GM19324 (cell line): Measurements from ENCODE around the gene ENPEP.

Experiments
- ATAC-seq: cut with Tn5 transposase; IDR thresholded peaks from one replicate; pipeline ENCODE4 v1.9.1; 2021; ENCODE audit warnings: mild to moderate bottlenecking, moderate library complexity; ENCODE audit not compliant: unreplicated experiment, low FRiP score

The ENPEP gene

DNA sequence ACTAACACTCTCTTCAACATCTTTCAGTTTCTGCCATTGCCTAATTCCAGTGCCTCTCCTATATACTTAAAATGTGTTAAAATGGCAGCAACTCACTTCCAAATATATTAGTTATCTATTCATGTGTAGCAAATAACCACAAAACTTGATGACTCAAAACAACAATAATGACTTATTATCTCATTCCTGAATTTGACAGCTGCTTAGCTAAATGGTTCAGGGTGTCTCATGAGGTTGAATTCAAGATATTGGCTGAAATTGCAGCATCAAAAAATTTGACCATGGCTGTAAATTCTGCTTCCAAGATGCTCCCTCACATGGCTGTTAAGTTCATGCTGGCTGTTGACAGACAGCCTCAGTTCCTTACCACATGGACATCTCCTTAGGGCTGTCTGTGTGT, 121.6 kb downstream of the ENPEP start:
- no peak for ATAC-seq

DNA sequence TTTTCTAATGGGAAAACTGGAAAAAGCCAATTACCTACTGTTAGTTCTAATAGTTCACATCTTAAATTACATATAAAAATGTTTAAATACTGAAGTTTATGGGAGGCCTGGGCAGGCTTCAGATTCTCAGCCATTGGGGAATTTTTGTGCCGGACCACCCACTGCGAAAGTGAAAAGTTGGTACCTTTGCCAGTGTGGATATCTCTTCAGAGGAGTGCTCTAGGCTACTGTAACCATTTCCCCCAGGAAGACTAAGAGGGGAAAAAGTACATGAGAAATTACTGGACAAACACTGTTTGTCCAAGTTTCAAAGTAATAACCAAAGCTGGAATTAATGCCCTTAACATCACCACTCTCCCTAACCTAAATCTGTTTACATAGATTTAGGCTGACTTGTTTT, 126.1 kb downstream of the ENPEP start:
- ATAC-seq, result no peak

DNA sequence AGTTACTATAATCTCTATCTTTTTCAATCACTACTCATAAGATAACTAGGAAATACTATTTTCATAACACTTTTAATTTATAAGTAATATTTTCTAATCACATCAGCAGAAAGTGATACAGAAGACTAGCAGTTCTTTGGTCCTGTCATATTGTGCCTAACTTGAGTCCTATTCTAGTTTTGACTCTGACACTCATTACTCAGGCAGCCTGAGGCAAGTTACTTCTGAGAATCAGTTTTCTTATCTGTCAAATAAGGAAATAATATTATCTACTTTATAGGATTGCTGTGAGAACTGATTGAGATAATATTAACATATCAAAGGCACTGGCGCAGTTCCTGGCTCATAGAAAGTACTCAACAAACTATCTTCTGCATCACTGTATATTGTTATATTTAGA, 129.1 kb downstream of the ENPEP start:
- no peak for ATAC-seq

DNA sequence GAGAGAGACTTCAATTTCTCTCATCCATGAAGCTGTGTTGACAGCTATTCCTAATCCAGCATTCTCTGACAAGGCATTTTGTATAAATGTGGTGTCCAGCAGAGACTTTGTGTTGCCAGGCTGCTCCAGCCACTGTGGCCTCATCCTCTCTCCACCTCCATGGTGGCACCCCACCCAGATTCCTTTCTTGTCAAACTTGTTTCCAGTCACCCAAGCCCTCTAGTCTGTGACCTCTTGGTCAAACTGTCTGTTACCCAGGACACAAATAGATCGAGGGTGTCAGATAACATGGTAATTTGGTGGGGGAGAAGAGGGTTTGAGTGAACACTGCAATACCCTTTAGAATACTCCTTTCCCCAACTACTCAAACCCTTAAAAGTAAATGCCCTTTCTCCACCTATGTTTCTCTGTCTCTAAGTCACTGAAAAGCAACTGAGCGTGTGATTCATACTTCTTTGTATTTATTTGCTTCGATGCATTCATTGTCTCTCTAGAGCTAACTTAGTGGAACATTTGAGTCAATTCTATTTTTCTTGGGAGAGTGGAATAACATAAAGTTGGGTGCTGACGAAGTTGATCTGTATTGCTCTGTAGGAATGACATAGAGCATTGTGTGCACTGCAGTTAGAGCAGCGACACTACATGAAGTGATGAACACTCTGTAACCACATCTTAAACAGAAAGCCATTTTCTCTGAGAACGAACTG, 133.2 kb downstream of the ENPEP start:
- no peak for ATAC-seq

DNA sequence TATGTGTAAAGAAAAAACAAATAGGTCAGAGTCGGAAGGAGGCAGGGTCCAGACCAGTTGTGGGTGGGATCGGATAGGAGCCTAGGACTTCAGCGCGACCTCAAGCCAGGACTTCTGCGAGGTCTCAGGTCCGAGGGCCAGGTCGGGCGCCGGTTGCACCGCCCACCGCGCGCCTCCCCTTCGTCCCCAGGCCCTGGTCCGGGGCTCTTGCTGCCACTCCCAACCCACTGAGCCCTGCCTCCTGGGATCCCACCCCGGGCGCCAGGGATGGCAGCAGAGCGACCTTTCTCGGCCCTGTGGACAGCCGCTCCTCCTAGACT, 134.6 kb downstream of the ENPEP start:
- ATAC-seq, result no peak

DNA sequence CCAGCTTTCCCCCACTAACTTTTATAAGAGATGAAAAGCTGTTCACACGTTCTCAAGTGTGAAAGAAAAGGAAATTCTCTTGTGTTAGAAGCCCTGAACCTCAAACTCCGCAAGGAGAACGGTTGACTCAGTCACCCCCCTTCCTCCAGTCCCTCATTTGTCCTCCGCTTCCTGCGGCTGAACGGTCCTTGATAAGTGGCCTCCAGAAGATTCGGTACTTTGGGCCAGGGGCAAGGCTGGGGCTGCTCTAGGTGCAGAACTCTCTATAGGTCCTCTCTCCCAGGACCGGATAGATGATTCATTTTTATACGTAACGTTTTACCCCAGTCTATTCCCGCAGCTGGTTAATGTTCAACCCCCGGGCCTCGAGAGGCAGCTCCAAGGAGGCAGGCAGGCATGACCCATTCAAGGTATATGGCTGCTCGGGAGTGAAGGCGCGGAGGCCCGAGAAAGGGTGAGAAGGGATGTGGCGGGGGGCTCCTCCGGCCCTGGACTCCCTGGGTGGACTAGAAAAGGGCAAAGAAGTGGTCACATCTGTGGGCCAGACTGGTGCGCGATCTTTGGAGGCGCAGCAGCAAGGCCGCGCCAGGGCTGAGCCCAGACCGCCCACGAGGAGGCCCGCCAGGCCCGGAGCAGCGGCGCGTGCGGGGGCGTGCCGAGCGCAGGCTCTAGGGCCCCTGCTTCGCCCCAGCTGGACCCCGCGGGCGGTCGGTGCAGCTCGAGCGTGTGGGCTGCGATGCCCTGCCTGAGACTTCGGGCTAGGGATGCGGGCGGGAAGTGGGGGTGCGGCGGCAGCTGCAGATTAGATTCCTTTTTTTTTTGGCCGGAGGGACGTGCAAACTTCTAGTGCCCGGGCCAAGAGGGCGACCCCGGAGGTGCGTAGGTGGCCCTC, 135.2 kb downstream of the ENPEP start:
- ATAC-seq, result peak; percentile 70

DNA sequence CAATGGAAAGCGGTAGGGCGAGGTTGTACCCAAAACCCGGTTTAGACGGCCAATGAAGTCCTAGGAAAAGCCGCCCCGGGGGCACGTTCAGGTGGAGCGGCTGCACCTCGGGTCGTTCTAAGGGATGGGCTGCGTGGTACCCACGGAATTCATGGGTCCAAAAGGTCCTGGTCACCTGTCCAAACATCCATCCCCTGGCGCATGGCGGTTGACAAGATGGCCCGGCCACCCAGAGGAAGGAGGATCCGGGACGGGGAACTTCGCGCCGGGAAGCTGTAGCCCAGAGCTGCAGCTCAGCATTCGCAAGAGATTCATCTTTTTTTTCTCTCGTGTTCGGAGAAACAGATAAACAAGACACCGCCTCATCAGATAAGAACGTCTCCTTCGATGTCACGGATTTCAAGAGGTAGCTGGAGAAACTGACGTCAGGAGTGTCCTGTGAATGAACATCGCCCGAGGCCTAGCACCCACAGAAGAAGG, 136.1 kb downstream of the ENPEP start:
- no peak for ATAC-seq

DNA sequence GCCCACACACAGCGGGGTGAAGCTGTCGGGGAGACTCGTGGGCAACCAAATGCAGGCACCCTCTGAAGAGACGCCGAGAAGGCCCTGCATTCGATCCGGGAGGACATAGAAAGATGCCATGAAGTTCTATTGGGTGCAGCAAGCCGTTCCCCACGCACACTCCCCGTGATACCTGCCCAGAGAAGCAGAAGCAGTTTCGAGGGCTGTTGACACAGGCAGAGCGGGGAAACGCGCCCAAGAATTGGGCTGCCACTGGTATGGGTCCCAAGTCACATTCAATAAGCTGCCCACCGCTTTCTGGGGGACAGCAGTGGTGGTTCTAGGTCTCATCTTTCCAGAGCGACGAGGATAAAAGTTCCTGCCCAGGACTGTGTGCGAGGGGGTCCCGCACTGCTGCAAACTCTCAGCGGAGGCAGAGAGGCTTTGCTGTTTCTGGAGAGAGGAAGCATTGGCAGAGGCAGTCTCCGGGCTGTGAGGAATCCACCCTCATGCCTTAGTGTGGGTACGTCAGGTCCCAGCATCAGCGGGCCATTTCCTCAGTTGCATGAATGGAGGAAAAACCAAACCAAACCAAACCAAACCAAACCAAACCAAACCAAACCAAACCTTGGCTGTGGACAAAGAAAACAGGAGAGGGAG, 136.8 kb downstream of the ENPEP start:
- no peak for ATAC-seq

DNA sequence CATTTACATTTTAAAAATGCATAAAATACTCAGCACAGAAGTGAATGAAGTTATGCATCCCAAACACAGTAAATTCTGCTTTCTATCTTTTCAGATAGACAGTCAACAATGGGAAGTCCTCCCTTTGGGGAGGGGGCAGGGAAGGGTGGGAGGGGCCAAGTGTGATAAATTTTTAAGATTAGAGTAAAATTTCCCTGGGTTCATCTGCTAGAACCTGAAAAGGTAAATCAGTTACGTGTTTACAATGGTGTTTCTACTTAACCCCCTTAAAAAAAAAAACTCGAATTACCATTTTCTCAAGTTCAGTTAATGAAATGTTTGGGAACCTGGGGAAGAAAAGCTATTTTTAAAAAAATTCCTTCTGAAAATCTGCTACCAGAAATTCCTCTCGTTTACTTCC, 137.8 kb downstream of the ENPEP start:
- no peak for ATAC-seq

DNA sequence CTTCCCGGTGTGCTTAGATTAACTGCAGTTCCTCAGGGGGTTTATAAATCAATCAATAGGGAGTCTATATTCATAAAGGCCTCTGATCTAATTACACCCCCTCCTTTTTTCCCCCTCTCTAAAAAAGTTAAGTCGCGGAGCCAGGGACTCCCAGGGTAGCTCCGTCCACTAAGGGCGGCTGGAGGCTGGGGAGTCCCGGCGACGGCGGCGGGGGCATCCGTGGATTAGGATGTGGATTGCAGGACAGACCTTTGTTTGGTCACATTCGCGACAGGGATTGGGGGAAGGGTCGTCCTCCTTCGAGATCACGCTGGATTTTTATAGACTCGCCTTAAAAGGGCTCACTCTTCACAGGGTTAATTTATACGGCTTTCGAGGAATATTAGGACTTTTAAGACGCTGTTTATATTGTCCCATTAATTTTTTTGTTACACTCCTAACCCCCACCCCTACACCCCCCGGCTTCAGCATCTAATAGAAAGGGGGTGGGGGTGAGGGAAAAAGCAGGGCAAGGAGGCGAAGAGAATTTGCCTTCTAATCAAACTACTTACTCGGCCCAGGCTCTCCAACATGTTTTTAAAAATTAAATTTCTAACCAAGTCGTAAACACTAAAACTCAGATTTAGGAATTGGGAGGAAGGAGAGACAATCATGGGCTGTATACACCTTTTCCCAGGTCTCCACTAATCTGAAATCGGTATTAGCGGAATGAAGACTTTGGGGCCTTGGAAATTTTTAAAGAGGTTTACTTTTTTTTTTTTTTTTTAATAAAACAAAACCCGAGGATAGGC, 138.4 kb downstream of the ENPEP start:
- no peak for ATAC-seq
